ENCODE results near the gene RAPGEF5. TPM values are rescaled to one million over a fixed set of nuclear protein-coding genes. Genes with fewer than 3 reads are reported as not detected.

Gene RAPGEF5
- total and polyA plus RNA-seq, 2 experiments from 2014 or later: 0.11 to 0.86 TPM

GRCh38 chr7:22220941-22221340 lies 136.0 kb downstream of the RAPGEF5 start:
- Histone ChIP-seq H3F3A (ENCODE audit: insufficient read depth) (no peaks in the 10 kb centered on the region), H3K36me3 (ENCODE audit: low read depth) (no peaks in the 10 kb centered on the region), H3K79me2 (ENCODE audit: insufficient read depth) (no peaks in the 10 kb centered on the region), H3K4me2 (ENCODE audit: unreplicated experiment) (no peak overlapping the region), H4K20me1 (ENCODE audit: insufficient read depth) (no peaks in the 10 kb centered on the region), H3K9ac (no peak overlapping the region), H3K4me3 (no peak overlapping the region), H3K9me2 (ENCODE audit: insufficient read depth) (0 out of 2 replicates have a peak, but pooled peaks cover 4% of the 10 kb centered on the region), H3K4me1 (ENCODE audit: insufficient read depth) (no peaks in the 10 kb centered on the region), H2AFZ (no peak overlapping the region), H3K9me3 (ENCODE audit: low read depth) (no peaks in the 10 kb centered on the region), H3K27ac (no peak overlapping the region), H3K27me3 (replicated peaks; ENCODE audit: insufficient read depth) (no peaks in the 10 kb centered on the region)
- no peak for DNase-seq
- no peak for TF ChIP-seq EZH2phosphoT487 (IDR thresholded peaks at IDR 0.05; ENCODE audit: insufficient read depth, low read depth)
- TF ChIP-seq EZH2 (IDR thresholded peaks at IDR 0.05; ENCODE audit: insufficient read depth, poor library complexity, severe bottlenecking): no peak
- 71 to 81% methylated on average over 4 of the region's 4 CpGs for WGBS, 2 experiments (ENCODE audit: low coverage in 1 of 2, low lambda C conversion rate in 2 of 2, missing lambda C conversion rate in 2 of 2)
- in situ Hi-C loops (cut with MboI): no loop called here

- Histone ChIP-seq H3K36me3 (ENCODE audit: low read depth) (no peaks in the 10 kb centered on the region), H3K27ac (no peak overlapping the region), H3K4me2 (ENCODE audit: unreplicated experiment) (no peak overlapping the region), H3K27me3 (replicated peaks; ENCODE audit: insufficient read depth) (no peaks in the 10 kb centered on the region), H3K4me1 (ENCODE audit: insufficient read depth) (no peaks in the 10 kb centered on the region), H3K79me2 (ENCODE audit: insufficient read depth) (no peaks in the 10 kb centered on the region), H3K4me3 (no peak overlapping the region), H2AFZ (no peak overlapping the region), H3F3A (ENCODE audit: insufficient read depth) (no peaks in the 10 kb centered on the region), H4K20me1 (ENCODE audit: insufficient read depth) (no peaks in the 10 kb centered on the region), H3K9me3 (ENCODE audit: low read depth) (no peaks in the 10 kb centered on the region), H3K9ac (no peak overlapping the region), H3K9me2 (ENCODE audit: insufficient read depth) (0 out of 2 replicates have a peak, but pooled peaks cover 4% of the 10 kb centered on the region)
- TF ChIP-seq EZH2phosphoT487 (IDR thresholded peaks at IDR 0.05; ENCODE audit: insufficient read depth, low read depth) (no peak), EZH2 (IDR thresholded peaks at IDR 0.05; ENCODE audit: insufficient read depth, poor library complexity, severe bottlenecking) (no peak)
- in situ Hi-C loops (cut with MboI): no loop called here
- 65 to 71% methylated on average over 10 of the region's 10 CpGs for WGBS, 2 experiments (ENCODE audit: low coverage in 1 of 2, low lambda C conversion rate in 2 of 2, missing lambda C conversion rate in 2 of 2)
- DNase-seq: no peak
Measured at GRCh38 chr7:22219739-22220493, 137.0 kb downstream of the RAPGEF5 start.

- DNase-seq: no peak
Measured at GRCh38 chr7:22219036-22219435, 137.9 kb downstream of the RAPGEF5 start.

GRCh38 chr7:22216832-22217475 lies 140.0 kb downstream of the RAPGEF5 start:
- 58 to 67% methylated on average over 4 of the region's 4 CpGs for WGBS, 2 experiments (ENCODE audit: low coverage in 1 of 2, low lambda C conversion rate in 2 of 2, missing lambda C conversion rate in 2 of 2)
- no peak overlapping the region for H3K27ac ChIP-seq
- in situ Hi-C loops (cut with MboI): no loop called here

More at GRCh38 chr7:22219036-22219435, 137.9 kb downstream of the RAPGEF5 start:
- no peaks in the 10 kb centered on the region for H3K9me3 ChIP-seq (ENCODE audit: low read depth)
- no peak overlapping the region for H3K4me2 ChIP-seq (ENCODE audit: unreplicated experiment)
- in situ Hi-C loops (cut with MboI): no loop called here
- H2AFZ ChIP-seq: no peak overlapping the region
- H3K36me3 ChIP-seq (ENCODE audit: low read depth): no peaks in the 10 kb centered on the region
- H3K9me2 ChIP-seq (ENCODE audit: insufficient read depth): 0 out of 2 replicates have a peak, but pooled peaks cover 4% of the 10 kb centered on the region
- H3K27me3 ChIP-seq (replicated peaks; ENCODE audit: insufficient read depth): no peaks in the 10 kb centered on the region
- no peak overlapping the region for H3K4me3 ChIP-seq
- H3K79me2 ChIP-seq (ENCODE audit: insufficient read depth): no peaks in the 10 kb centered on the region
- H4K20me1 ChIP-seq (ENCODE audit: insufficient read depth): no peaks in the 10 kb centered on the region
- 72 to 86% methylated on average over 4 of the region's 4 CpGs for WGBS, 2 experiments (ENCODE audit: low coverage in 1 of 2, low lambda C conversion rate in 2 of 2, missing lambda C conversion rate in 2 of 2)
- H3F3A ChIP-seq (ENCODE audit: insufficient read depth): no peaks in the 10 kb centered on the region
- H3K4me1 ChIP-seq (ENCODE audit: insufficient read depth): no peaks in the 10 kb centered on the region
- TF ChIP-seq EZH2 (IDR thresholded peaks at IDR 0.05; ENCODE audit: insufficient read depth, poor library complexity, severe bottlenecking): no peak
- no peak for TF ChIP-seq EZH2phosphoT487 (IDR thresholded peaks at IDR 0.05; ENCODE audit: insufficient read depth, low read depth)
- H3K9ac ChIP-seq: no peak overlapping the region
- no peak overlapping the region for H3K27ac ChIP-seq

More at GRCh38 chr7:22216832-22217475, 140.0 kb downstream of the RAPGEF5 start:
- TF ChIP-seq EZH2phosphoT487 (IDR thresholded peaks at IDR 0.05; ENCODE audit: insufficient read depth, low read depth) (no peak), EZH2 (IDR thresholded peaks at IDR 0.05; ENCODE audit: insufficient read depth, poor library complexity, severe bottlenecking) (no peak)
- H3K4me1 ChIP-seq (ENCODE audit: insufficient read depth): no peaks in the 10 kb centered on the region
- H3K9ac ChIP-seq: no peak overlapping the region
- no peak overlapping the region for H3K4me2 ChIP-seq (ENCODE audit: unreplicated experiment)
- no peak for DNase-seq
- H3F3A ChIP-seq (ENCODE audit: insufficient read depth): no peaks in the 10 kb centered on the region
- no peaks in the 10 kb centered on the region for H4K20me1 ChIP-seq (ENCODE audit: insufficient read depth)
- H2AFZ ChIP-seq: no peak overlapping the region
- H3K9me3 ChIP-seq (ENCODE audit: low read depth): no peaks in the 10 kb centered on the region
- H3K79me2 ChIP-seq (ENCODE audit: insufficient read depth): no peaks in the 10 kb centered on the region
- no peak overlapping the region for H3K4me3 ChIP-seq
- H3K36me3 ChIP-seq (ENCODE audit: low read depth): no peaks in the 10 kb centered on the region
- no peaks in the 10 kb centered on the region for H3K27me3 ChIP-seq (replicated peaks; ENCODE audit: insufficient read depth)
- 0 out of 2 replicates have a peak, but pooled peaks cover 4% of the 10 kb centered on the region for H3K9me2 ChIP-seq (ENCODE audit: insufficient read depth)
